GM18526 (cell line): ENCODE data around the gene SMAD6.

Experiments
- POLR2A ChIP-seq: IDR thresholded peaks from 3 replicates; pipeline ENCODE4 v1.6.1; 2011; ENCODE audit not compliant: insufficient read length; ENCODE audit errors: extremely low read depth

Gene SMAD6

DNA sequence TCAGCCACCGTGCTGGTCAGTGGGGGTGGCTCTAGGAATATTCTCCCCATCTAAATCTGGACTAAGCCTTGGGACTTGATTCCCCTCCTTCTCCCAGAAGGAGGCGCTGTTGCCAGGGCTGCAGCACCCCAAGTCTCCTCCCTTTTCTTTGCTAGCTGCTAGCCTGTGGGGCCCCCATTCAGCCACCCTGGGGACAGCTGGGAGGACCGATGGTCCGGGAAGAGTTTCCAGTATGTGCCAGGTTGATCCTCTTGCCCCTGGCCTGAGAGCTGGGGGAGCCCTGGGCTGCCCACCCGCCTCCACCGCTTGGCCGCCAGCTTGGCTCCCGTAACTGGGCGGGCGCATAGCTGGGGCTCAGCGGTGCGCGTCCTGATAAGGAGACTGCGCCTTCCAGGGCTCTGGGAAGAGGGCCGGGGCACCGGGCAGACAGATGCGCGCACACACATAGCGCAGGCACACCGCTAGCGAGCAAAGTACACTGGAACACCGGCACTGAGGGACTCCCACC lies 4.2 kb downstream of the SMAD6 start:
- no peak for TF ChIP-seq POLR2A

DNA sequence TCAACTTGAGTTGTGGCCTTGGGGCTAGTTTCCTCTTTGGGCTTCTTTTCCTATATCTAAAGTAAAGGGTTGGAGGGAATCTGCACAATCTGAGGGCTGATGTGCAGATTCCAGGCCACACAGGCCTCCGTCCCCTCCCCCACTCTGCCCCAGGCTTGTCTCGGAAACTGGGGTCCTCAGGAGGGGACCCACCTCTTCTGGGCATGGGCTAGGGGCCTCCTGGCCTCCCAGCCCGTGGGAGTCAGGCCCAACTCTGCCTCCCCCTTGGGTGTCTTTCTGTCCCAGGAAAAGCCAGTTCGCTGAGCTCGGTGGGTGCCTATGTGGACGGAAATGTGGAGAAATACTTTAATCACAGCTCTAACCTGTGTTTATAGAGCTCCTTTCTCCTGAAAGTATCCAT lies 4.8 kb downstream of the SMAD6 start:
- TF ChIP-seq POLR2A: no peak

DNA sequence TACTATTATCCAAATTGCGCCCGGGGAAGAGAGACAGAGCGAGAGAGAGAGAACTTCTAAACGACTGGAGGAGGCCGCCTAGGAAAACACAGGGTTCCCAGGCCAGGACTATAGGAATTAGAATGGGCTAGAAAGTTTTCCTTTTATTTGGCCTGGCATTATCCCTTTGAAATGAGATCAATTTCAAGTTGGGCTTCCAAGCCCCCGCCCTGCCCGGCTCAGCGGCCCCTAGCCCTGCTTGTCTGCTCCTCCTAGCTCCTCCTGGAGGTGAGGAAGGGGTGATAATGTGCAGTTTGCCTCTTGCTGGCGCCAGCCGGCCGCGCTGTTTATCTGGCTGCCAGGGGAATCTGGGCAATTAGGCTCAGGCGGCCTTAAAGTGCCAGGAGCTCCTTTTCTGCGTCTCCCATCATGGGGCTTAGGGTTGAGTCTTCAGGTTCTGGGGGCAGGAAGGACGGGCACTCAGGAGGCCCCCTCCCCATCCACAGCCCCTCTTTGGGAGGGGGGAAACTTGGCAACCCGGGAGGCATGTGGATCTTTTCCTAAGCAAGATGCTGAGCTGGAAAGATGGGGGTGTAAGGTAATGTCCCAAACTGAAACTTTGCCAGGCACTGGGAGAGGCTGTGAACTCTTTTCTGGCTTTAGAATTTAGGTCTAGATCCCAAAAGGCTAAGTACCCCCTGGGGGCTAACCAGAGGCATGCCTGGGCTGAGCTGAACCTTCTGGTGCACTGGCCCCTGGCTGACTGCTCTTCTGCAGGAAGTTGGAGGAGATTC lies 5.5 kb downstream of the SMAD6 start:
- no peak for TF ChIP-seq POLR2A

DNA sequence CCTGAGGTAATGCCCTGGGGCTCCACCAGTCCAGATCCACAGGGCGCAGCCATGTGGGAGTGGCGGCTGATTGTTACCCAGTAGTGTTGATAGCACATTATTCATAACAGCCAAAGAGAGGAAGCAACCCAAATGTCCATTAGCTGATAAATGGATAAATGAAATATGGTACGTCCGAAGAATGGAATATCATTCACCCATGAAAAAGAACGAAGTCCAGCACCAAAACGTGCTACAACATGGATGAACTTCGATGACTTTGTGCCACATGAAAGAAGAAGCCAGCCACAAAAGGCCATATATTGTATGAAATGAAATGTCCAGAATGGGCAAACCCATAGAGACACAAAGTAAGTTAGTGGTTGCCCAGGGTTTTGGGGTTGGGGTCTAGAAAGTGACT lies 6.4 kb downstream of the SMAD6 start:
- TF ChIP-seq POLR2A: no peak

DNA sequence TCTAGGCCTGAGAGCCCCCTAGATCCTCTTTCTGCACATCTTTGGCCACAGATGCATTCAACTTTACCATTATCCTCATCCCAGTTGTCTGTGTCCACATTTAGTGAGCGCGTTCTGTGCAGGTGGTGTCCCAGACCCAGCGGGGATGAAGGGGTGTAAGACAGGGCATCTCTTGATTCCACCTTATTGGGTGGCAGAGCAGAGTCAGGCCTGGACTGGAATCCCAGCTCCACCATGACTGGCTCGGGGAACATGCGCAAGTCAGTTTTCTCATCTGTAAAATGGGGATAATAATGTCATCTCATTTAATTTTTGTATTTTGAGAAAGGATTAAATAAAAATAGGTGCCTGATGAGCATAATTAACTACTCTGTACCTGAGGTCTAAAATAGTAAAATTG lies 7.8 kb downstream of the SMAD6 start:
- TF ChIP-seq POLR2A: no peak

DNA sequence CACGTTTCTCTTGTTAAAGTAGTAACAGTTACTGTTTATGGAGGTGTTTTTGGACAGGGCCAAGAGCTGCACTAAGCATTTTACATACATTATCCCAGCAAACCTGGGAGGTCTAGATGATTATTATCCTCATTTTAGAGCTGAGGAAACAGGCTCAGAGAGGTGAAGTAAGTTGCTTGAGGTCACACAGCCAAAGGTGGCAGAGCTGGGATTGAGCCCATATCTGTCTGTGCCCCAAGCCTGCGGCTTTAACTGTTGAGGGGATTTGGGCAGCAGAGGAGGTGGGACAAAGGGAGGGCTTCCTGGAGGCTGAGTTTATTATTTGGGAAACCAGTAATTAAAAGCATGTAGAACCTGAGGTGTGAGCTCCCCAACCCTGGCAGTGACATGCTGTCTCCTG lies 9.2 kb downstream of the SMAD6 start:
- TF ChIP-seq POLR2A: no peak

DNA sequence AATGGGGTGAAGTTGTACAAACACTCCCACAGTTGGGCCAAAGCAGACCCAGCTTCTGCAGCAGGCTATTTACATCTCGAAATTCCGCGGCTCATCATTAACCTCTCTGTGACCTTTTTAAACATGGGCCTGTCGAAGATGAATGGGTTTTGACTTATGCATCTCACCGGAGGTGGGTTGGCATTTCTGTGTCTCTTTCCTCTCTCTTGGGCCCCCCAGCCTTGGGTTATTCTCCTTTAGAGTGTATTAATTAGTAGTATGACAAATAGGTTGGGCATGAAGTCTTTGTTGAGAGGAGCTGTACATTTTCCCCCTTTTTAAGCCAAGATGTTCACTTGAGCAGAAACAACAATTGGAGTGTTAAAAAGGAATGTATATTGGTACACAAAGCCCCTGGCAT lies 9.8 kb downstream of the SMAD6 start:
- TF ChIP-seq POLR2A: no peak

DNA sequence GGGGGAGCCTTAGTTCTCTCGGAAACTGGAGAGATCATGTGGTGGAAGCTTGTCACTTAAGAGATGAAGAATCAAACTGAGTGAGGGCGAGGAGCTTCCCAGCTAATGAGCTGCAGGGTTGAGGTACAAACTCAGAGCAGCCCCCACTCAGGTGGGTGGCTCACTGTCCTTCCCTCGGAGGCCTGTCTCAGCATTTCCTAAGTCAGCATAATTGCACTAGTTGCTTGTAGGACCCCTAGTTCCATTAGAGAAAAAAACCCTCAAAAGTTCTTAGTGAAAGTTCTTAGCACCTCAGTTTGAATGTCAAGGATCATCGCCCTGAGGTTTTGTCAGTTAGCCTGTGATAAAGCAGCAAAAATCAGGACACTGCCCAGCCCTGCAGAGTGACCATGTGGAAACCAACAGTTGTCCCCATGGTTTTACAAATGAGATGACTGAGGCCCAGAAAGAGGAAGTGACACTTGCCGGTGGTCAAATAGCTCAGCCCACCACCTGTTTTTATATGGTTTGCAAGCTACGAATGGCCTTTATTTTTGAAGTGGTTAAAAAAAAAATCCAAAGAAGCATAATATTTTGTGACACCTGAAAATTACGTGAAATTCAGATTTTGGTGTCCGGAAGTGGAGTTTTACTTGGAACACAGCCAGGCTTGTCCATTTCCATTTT lies 11.9 kb downstream of the SMAD6 start:
- no peak for TF ChIP-seq POLR2A

DNA sequence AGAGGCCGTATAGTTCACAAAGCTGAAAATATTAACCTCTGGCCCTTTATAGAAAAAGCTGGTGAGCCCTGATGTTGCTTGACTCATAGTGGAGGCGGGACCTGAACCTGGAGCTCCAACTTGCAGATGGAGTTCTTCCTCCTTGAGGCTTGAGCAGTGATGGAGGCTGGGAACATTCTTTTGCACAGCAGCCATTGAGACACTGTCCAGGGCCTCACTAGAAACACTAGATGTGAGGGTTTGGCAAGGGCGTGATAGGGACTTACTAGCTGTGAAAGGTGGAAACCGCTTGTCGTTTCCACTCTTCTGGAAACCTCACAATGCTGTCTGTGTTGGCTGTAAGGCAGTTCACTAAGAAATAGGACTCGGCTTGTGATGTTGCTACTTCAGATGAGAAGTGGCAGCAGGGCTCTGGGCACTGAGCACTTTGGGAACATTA lies 12.5 kb downstream of the SMAD6 start:
- TF ChIP-seq POLR2A: no peak

DNA sequence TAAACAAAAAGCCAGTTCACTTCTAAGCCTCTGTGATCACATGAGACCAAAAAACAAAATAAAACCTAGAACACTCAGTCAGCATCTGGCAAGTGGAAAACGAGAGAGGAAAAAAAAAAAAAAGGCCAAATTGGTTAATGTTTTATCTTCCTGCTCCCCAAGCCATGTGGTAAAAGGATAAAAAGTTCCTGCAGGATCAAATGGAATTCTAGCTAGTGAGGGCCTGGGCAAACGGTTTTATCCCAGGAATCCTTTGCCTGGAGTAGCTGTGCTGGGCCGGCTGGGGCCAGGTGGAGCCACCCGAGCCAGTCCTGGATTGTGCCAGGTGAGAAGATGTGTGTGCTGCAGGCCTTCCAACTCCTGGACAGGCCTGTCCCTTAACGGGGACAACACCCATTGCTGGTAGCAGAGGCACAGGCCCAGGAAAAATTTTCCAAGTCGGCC lies 13.2 kb downstream of the SMAD6 start:
- TF ChIP-seq POLR2A: no peak

DNA sequence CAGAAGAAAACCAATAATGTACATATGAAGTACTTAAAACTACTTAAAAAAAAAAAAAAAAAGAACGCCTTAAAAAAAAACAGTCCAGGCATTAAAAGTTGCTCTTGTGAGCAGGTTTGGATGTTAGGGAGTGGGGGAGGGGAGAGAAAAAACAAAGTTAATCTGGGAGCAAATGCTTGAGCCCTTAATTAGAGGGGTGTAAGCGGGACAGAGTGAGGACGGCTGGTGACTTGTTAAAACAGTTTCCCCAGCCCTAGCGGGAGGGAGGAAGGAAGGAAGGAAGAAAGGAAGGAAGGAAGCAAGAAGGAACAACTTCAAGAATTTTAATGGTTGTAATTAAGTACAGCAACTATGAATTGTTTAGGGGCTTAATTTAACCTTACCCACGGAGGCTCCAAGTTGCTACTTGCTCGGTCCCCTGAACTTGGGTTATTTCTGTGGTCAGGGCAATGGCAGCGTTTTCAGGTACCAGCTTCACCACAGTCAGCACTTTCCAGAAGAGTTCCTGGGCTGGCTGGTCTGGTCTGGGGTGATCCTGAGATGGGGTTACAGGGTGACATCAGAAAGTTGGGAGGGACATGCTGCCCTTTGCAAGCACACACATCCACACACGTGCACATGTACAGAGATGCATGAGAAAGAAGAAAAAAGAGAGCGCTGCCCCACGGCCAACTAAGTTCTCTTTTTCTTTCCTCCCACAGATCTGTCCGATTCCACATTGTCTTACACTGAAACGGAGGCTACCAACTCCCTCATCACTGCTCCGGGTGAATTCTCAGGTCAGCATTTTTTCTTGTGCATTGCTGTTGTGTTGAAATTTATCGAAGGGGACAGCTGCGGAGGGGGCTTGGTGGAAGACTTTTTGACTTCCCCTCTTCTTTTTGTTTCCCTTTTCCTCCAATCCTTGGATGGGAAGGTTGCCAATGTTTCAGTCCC lies 14.0 kb downstream of the SMAD6 start:
- no peak for TF ChIP-seq POLR2A

DNA sequence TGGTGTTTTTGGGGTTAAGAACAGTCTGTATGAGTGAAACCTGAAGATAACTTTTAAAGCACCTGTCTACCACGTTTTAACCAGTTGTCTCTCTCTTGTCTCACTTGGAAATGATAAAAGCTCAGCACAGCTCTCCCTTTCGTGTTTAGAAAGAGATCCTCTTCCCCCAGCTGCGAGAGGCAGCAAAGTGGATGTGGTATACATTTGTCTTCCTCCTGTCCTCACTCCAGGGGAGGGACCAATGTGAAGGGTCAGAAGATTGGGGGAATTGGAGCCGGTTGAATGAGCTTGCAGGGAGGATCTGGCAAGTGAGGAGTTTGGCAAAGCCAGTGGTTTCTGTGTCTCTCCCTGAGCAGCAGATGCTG lies 14.6 kb downstream of the SMAD6 start:
- TF ChIP-seq POLR2A: no peak

DNA sequence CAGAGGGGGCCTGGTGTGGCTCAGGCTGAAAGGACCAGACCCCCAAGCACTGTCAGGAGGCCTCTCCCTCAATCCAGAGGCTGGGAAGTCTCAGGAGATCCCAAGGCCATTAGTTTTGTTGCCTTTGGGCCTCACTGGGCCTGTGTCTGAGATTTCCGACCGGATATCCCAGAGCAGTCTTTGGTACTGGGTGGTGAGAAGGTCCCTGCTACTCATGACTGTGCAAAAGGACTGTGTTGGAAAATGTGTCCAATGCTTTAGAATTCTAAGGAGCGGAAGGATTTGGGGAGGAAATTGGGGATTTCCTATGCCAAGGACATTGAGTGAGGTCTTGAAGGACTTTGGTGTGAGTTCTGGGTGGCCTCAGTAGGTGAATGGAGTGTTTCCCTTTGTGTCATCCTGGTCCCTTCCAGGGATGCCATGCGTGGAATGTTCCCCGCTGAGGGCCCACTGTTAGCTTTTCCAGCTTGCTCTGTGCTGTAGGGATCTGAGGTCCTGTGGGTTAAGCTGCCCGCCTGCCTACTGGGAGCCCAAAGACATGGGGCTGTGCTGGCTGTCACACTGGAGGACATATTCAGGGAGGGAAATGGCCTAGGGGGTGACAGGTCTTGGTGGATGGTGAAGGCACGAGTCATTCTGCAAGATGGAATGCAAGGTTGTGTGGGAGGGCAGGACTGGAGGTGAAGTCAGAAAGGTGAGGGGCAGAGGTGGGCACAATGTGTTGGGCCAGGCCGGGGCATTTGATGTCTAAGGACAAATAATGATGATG lies 16.4 kb downstream of the SMAD6 start:
- no peak for TF ChIP-seq POLR2A

DNA sequence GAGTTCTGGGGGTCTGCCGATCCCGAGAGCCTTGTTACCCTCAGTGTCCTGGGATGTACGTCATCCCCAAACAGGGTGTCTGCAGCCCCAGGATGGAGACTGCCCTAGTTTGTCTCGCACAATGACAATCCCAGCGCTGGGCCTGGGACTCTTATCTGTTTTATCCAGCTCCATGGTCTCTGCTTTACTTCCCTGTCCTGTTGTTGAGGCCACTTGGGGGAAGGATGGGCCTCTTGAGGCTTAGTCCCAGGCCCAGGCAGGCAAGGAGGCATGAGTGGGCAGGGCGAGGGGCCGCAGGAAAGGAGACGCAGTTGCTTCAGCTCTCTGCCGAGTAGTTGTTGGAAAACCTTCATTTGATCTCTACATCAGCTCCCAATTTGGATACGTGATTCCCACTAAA lies 17.4 kb downstream of the SMAD6 start:
- TF ChIP-seq POLR2A: no peak
